Breast epithelium (tissue), 4 donors: ENCODE data around the gene SPDYE4. TPM values are rescaled to one million over a fixed set of nuclear protein-coding genes. Genes with fewer than 3 reads are reported as not detected.

ENCODE experiments used
- DNase-seq, 2 donors: peaks; one replicate each; pipeline ENCODE4 v3.0.0-alpha.2; 2019; ENCODE audit warnings: low spot score in 2 of 2
- H3K27ac ChIP-seq, 2 donors: fragments of 200-600 bp; sonication (generic) in 1 of 2; one replicate each; pipeline ENCODE4 v1.5.1; 2016 to 2019; ENCODE audit warnings: mild to moderate bottlenecking in 1 of 2
- H3K27me3 ChIP-seq, 2 donors: fragments of 200-600 bp; sonication (generic) in 1 of 2; one replicate each; pipeline versions ENCODE4 v1.5.1 to v1.6.0; 2017 to 2019; ENCODE audit warnings: control low read depth in 1 of 2, mild to moderate bottlenecking in 1 of 2
- H3K36me3 ChIP-seq: fragments of 200-600 bp; one replicate; pipeline ENCODE4 v1.5.1; 2019
- H3K4me1 ChIP-seq, 2 donors: fragments of 200-600 bp; sonication (generic); one replicate each; pipeline ENCODE4 v1.5.1; 2016 to 2019; ENCODE audit warnings: control low read depth in 1 of 2
- H3K4me3 ChIP-seq, 3 donors: fragments of 200-600 bp; sonication (generic); 1 replicate in 2 of 3; 2 replicates in 1 of 3; pipeline ENCODE4 v1.5.1; 2016 to 2019; ENCODE audit warnings: mild to moderate bottlenecking in 3 of 3, moderate library complexity in 2 of 3
- H3K9me3 ChIP-seq, 2 donors: fragments of 200-600 bp; sonication (generic) in 1 of 2; one replicate each; pipeline ENCODE4 v1.5.1; 2016 to 2019; ENCODE audit warnings: control low read depth in 1 of 2
- CTCF ChIP-seq, 3 donors: fragments of 450-650 bp; IDR thresholded peaks; one replicate each; pipeline ENCODE4 v1.5.1; 2016 to 2017; ENCODE audit warnings: antibody characterized with exemption in 3 of 3, mild to moderate bottlenecking in 3 of 3, moderate library complexity in 3 of 3
- POLR2A ChIP-seq: fragments of 450-650 bp; IDR thresholded peaks from one replicate; pipeline ENCODE4 v1.6.1; 2016; ENCODE audit warnings: antibody characterized with exemption, mild to moderate bottlenecking, moderate library complexity
- POLR2AphosphoS5 ChIP-seq, 3 donors: sonication (generic); formaldehyde crosslinking; IDR thresholded peaks; one replicate each; pipeline ENCODE4 v1.6.1; 2017; ENCODE audit warnings: antibody characterized with exemption in 3 of 3
- intact Hi-C: fragments of 100-400 bp; cut with DNase I; formaldehyde crosslinking; loops from one replicate; pipeline ENCODE4 v1.15.1; 2023; ENCODE audit warnings: low total_unique reads
- total RNA-seq, 3 donors: library from RNA; depleted of rRNA; stranded (reverse); fragments of >200 nt; gene quantifications; one replicate each; pipeline ENCODE4 v1.1.0, GENCODE V29; 2016

SPDYE4 gene
- total RNA-seq, 3 donors from 2014 or later, result not detected

- intact Hi-C loops, result no loop called here
Measured at GRCh38 chr17:8753136-8753975, 5.0 kb downstream of the SPDYE4 start.

GRCh38 chr17:8749616-8750015, 8.7 kb downstream of the SPDYE4 start:
- Histone ChIP-seq H3K4me3 (no peak overlapping the region), H3K27ac (no peak overlapping the region), H3K9me3 (no peaks in the 10 kb centered on the region), H3K36me3 (no peaks in the 10 kb centered on the region), H3K4me1 (no peaks in the 10 kb centered on the region), H3K27me3 (no peaks in the 10 kb centered on the region)
- DNase-seq, result no peak
- intact Hi-C loops, result loop anchor here (10.0 kb wide), 1 partner anchor 345 kb away; no protein-coding TSS in a partner anchor
- no peak for TF ChIP-seq POLR2A

More at GRCh38 chr17:8753136-8753975, 5.0 kb downstream of the SPDYE4 start:
- Histone ChIP-seq H3K27ac (no peak overlapping the region), H3K9me3 (no peaks in the 10 kb centered on the region), H3K4me3 (no peak overlapping the region), H3K36me3 (no peaks in the 10 kb centered on the region), H3K27me3 (no peaks in the 10 kb centered on the region), H3K4me1 (no peaks in the 10 kb centered on the region)
- TF ChIP-seq POLR2AphosphoS5 (IDR thresholded peaks at IDR 0.05), result no peak
- no peak for TF ChIP-seq CTCF (IDR thresholded peaks at IDR 0.05)
- no peak for TF ChIP-seq POLR2A
- DNase-seq, result no peak

GRCh38 chr17:8747742-8748141, 10.6 kb downstream of the SPDYE4 start:
- Histone ChIP-seq H3K4me3 (no peak overlapping the region), H3K9me3 (no peaks in the 10 kb centered on the region), H3K36me3 (no peaks in the 10 kb centered on the region), H3K4me1 (no peaks in the 10 kb centered on the region), H3K27ac (no peak overlapping the region), H3K27me3 (no peaks in the 10 kb centered on the region)
- intact Hi-C loops, result loop anchor here (10.0 kb wide), 1 partner anchor 343 kb away; no protein-coding TSS in a partner anchor
- DNase-seq, result no peak
- no peak for TF ChIP-seq POLR2A
- TF ChIP-seq POLR2AphosphoS5 (IDR thresholded peaks at IDR 0.05), result no peak
- TF ChIP-seq CTCF (IDR thresholded peaks at IDR 0.05), result no peak

GRCh38 chr17:8746501-8747236, 11.7 kb downstream of the SPDYE4 start:
- no peaks in the 10 kb centered on the region for H3K27me3 ChIP-seq
- no peaks in the 10 kb centered on the region for H3K36me3 ChIP-seq
- DNase-seq, result no peak
- H3K4me3 ChIP-seq, result peak overlapping the region; percentile 56 to 66 (median 63)
- H3K4me1 ChIP-seq, result no peaks in the 10 kb centered on the region
- H3K27ac ChIP-seq, result no peak overlapping the region
- H3K9me3 ChIP-seq, result no peaks in the 10 kb centered on the region
- TF ChIP-seq CTCF (IDR thresholded peaks at IDR 0.05) (no peak), POLR2A (no peak), POLR2AphosphoS5 (IDR thresholded peaks at IDR 0.05) (no peak)
- intact Hi-C loops, result loop anchor here (10.0 kb wide), 1 partner anchor 342 kb away; no protein-coding TSS in a partner anchor

- DNase-seq, result peak in 1 of 2 donors; percentile 30
- no peaks in the 10 kb centered on the region for H3K4me1 ChIP-seq
- H3K4me3 ChIP-seq, result peak overlapping the region; percentile 56 to 66 (median 63)
- H3K27me3 ChIP-seq, result no peaks in the 10 kb centered on the region
- no peak overlapping the region for H3K27ac ChIP-seq
- H3K9me3 ChIP-seq, result no peaks in the 10 kb centered on the region
- TF ChIP-seq POLR2A (no peak), CTCF (IDR thresholded peaks at IDR 0.05) (peak; percentile 73 to 77 (median 75))
- intact Hi-C loops, result loop anchor here (10.0 kb wide), 1 partner anchor 341 kb away; no protein-coding TSS in a partner anchor
- no peaks in the 10 kb centered on the region for H3K36me3 ChIP-seq
Measured at GRCh38 chr17:8745586-8746500, 12.5 kb downstream of the SPDYE4 start.
